Trophoblast cell (in vitro differentiated cells and primary cell): ENCODE results near the gene CTSZ.

Source experiments
- DNase-seq, 2 donors: peaks; one replicate each; pipeline ENCODE4 v3.0.0-alpha.2; 2016
- H2AFZ ChIP-seq: 2 replicates; pipeline ENCODE4 v1.6.1; 2013; ENCODE audit warnings: low read length, moderate library complexity, mild to moderate bottlenecking; ENCODE audit not compliant: insufficient read depth, poor library complexity
- H2AK5ac ChIP-seq: 2 replicates; pipeline ENCODE4 v1.6.1; 2013; ENCODE audit warnings: mild to moderate bottlenecking, low read length
- H2BK120ac ChIP-seq: 2 replicates; pipeline ENCODE4 v1.6.1; 2013; ENCODE audit warnings: low read length, mild to moderate bottlenecking, moderate library complexity; ENCODE audit not compliant: insufficient read depth, poor library complexity
- H2BK12ac ChIP-seq: 2 replicates; pipeline ENCODE4 v1.6.1; 2013; ENCODE audit warnings: mild to moderate bottlenecking, low read length, moderate library complexity
- H2BK5ac ChIP-seq: 2 replicates; pipeline ENCODE4 v1.6.1; 2013; ENCODE audit warnings: low read length, low read depth, moderate library complexity, mild to moderate bottlenecking; ENCODE audit not compliant: poor library complexity
- H3K14ac ChIP-seq: 2 replicates; pipeline ENCODE4 v1.6.1; 2013; ENCODE audit warnings: mild to moderate bottlenecking, low read length
- H3K18ac ChIP-seq: 2 replicates; pipeline ENCODE4 v1.6.1; 2013; ENCODE audit warnings: mild to moderate bottlenecking, low read length
- H3K23ac ChIP-seq: 2 replicates; pipeline ENCODE4 v1.6.1; 2013; ENCODE audit warnings: low read length
- H3K27ac ChIP-seq: 2 replicates; pipeline ENCODE4 v1.5.1; 2013; ENCODE audit warnings: low read depth, mild to moderate bottlenecking, inconsistent platforms, low read length, moderate library complexity
- H3K27me3 ChIP-seq: 2 replicates; pipeline ENCODE4 v1.6.1; 2013; ENCODE audit warnings: inconsistent platforms, mild to moderate bottlenecking, low read length, moderate library complexity; ENCODE audit not compliant: insufficient read depth
- H3K36me3 ChIP-seq, 2 experiments: 1 replicate in 1 of 2; 2 replicates in 1 of 2; pipeline ENCODE4 v1.6.1; 2013; ENCODE audit warnings: low read length in 2 of 2, mild to moderate bottlenecking in 2 of 2, moderate library complexity in 1 of 2; ENCODE audit not compliant: insufficient read depth in 2 of 2, control insufficient read depth in 1 of 2
- H3K4ac ChIP-seq: 2 replicates; pipeline ENCODE4 v1.6.1; 2013; ENCODE audit warnings: low read depth, mild to moderate bottlenecking, low read length, moderate library complexity
- H3K4me1 ChIP-seq, 2 experiments: 1 replicate in 1 of 2; 2 replicates in 1 of 2; pipeline ENCODE4 v1.6.1; 2013; ENCODE audit warnings: low read length in 2 of 2, mild to moderate bottlenecking in 2 of 2, moderate library complexity in 1 of 2; ENCODE audit not compliant: insufficient read depth in 2 of 2, control insufficient read depth in 1 of 2
- H3K4me2 ChIP-seq: 2 replicates; pipeline ENCODE4 v1.6.1; 2013; ENCODE audit warnings: inconsistent platforms, mild to moderate bottlenecking, low read length, moderate library complexity
- H3K4me3 ChIP-seq: 2 replicates; pipeline ENCODE4 v1.5.1; 2013; ENCODE audit warnings: mild to moderate bottlenecking, low read depth, low read length, inconsistent platforms
- H3K79me1 ChIP-seq: one replicate; pipeline ENCODE4 v1.6.1; 2013; ENCODE audit warnings: low read length
- H3K79me2 ChIP-seq: 2 replicates; pipeline ENCODE4 v1.6.1; 2013; ENCODE audit warnings: low read length, mild to moderate bottlenecking; ENCODE audit not compliant: control insufficient read depth, insufficient read depth, poor library complexity
- H3K9ac ChIP-seq: 2 replicates; pipeline ENCODE4 v1.6.1; 2013; ENCODE audit warnings: mild to moderate bottlenecking, low read length
- H3K9me3 ChIP-seq: 2 replicates; pipeline ENCODE4 v1.6.1; 2013; ENCODE audit warnings: low read depth, mild to moderate bottlenecking, control low read depth, inconsistent platforms, low read length; ENCODE audit not compliant: insufficient read depth
- H4K12ac ChIP-seq: 2 replicates; pipeline ENCODE4 v1.6.1; 2013; ENCODE audit warnings: low read depth, mild to moderate bottlenecking, low read length, moderate library complexity
- H4K8ac ChIP-seq: 2 replicates; pipeline ENCODE4 v1.6.1; 2013; ENCODE audit warnings: low read depth, mild to moderate bottlenecking, low read length, moderate library complexity
- H4K91ac ChIP-seq: one replicate; pipeline ENCODE4 v1.6.1; 2013; ENCODE audit warnings: low read depth, mild to moderate bottlenecking, low read length, moderate library complexity
- WGBS: extraction: QIAGEN DNeasy Blood & Tissue Kit; methylation state at CpG from one replicate; pipeline ENCODE4 v1.1.7; 2013; ENCODE audit warnings: missing lambda C conversion rate; ENCODE audit not compliant: insufficient read length, insufficient coverage; ENCODE audit errors: extremely low coverage; 5-methylcytosine and 5-hydroxymethylcytosine counted together

Gene CTSZ

DNA sequence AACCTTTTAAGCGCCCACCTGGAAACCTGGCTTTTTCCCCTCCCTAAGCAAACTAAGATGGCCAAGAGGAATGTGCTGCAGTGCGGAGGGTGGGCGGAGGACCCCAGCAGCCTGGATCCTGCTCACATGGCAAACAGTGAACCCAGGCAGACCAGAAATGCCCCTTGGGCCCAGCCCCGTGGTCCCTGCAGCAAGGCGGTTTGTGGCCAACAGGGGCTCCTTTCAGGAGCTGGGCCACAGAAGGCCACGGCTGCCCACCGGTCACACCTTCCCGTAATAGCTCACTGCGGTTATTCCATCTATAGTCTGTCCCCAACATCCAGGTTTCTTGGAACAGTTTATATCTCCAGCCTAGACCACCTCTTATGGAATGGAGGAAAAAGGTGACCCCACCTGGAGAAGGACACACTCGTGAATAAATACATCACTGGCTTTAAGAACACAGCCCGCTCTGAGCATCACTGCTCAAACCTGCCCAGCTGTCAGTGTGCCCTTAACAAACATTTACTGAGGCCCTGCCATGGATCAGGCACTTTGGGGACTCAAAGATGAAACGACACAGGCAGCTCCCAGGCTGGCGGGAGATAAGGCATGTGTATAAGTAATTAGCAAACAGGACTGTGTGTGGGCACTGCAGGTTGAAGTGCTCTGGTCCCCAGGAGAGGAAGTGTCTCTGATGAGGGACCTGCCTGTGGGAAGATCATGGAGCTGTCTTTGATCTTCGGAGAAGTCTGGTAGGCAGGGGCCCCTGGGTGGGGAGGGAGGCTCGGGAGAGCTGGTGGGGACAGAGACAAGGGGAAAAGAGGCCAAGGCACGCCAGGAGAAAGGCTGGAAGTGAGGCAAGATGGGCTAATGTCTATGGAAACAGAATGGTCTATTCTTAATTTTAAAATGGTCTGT, 9.0 kb upstream of the CTSZ start:
- Histone ChIP-seq H2BK120ac (no peak overlapping the region), H3K9ac (no peak overlapping the region), H3K4me1 (peaks cover 5 to 24% of the 10 kb centered on the region in 2 experiments), H2AFZ (no peak overlapping the region), H3K79me1 (peaks cover 5% of the 10 kb centered on the region), H3K27ac (no peak overlapping the region), H2BK12ac (peak overlapping the region; percentile 14), H3K79me2 (no peaks in the 10 kb centered on the region), H3K36me3 (no peaks in the 10 kb centered on the region), H3K14ac (no peak overlapping the region), H3K18ac (no peak overlapping the region), H2AK5ac (no peak overlapping the region), H4K12ac (no peak overlapping the region), H2BK5ac (no peak overlapping the region), H4K91ac (peak overlapping the region; percentile 21), H3K4me3 (no peak overlapping the region), H3K23ac (no peak overlapping the region), H3K9me3 (no peaks in the 10 kb centered on the region), H3K4me2 (no peak overlapping the region), H4K8ac (no peak overlapping the region), H3K4ac (no peak overlapping the region), H3K27me3 (no peaks in the 10 kb centered on the region)
- DNase-seq: no peak
- WGBS: no CpG with 5 or more reads among the region's 16 CpGs

DNA sequence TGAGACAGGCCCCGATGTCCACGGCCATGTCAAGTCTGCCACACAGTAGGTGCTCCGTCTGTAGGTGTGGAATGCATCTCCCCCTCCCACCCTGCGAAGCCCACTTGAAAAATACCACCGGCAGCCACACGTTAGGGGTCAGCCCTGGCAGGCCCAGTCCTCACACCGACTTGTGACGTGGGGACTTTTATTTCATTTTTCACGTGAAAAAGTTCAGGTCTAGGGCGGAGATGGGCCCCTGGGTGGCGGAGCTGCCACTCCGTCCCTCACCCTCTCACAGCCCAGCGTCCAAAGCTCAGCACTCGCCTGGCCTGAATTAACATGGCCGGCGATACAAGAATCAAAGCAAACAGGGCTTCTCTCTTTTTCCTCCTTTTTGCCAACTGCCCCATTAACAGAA, 8.4 kb upstream of the CTSZ start:
- Histone ChIP-seq H3K14ac (no peak overlapping the region), H3K27me3 (no peaks in the 10 kb centered on the region)

DNA sequence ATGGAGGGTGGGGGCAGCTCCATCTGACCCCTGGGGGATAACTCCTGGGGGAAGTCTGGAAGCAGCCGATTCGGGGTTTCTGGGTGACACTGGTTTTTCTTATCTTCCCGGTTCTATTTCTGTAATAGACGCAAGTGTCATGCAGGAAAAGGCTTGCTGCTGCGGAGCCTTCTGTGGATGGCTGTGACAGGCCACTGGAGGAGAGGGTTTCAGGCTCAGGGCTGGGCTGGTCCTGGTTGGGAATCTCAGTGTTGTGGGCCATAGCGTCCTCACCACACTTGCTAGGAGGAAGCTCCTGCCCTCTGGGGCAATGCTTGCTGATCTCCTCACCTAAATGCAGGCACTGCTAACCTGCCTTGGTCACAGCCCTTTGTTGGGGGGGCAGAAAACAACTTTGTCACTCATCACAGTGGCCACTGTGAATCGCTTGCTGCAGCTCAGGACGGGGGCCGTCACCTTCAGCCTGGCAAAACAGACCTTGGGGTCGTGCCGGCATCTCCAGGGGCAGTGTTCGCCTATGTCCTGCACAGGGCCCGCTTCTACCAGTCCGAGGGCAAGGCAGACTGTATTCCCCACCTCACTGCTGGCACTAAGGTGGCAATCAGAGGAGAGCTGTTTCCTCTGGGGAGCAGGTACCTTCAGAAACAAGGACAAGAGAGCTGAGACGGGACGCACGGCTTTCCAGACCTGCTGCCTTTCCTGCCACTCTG, 7.8 kb upstream of the CTSZ start:
- no peak overlapping the region for H3K9ac ChIP-seq
- H4K91ac ChIP-seq: peak overlapping the region; percentile 17
- H2AK5ac ChIP-seq: peak overlapping the region; percentile 13
- H3K4me1 ChIP-seq: peaks cover 16 to 33% of the 10 kb centered on the region in 2 experiments
- H3K14ac ChIP-seq: no peak overlapping the region
- H3K36me3 ChIP-seq: no peaks in the 10 kb centered on the region
- H3K4ac ChIP-seq: no peak overlapping the region
- no peak overlapping the region for H4K8ac ChIP-seq
- peak overlapping the region; percentile 51 for H2BK12ac ChIP-seq
- no peak for DNase-seq
- no peak overlapping the region for H3K4me3 ChIP-seq
- H3K18ac ChIP-seq: no peak overlapping the region
- no peak overlapping the region for H3K27ac ChIP-seq
- no peak overlapping the region for H3K23ac ChIP-seq
- H3K27me3 ChIP-seq: no peaks in the 10 kb centered on the region
- no peak overlapping the region for H4K12ac ChIP-seq
- no peaks in the 10 kb centered on the region for H3K79me2 ChIP-seq
- no peak overlapping the region for H2AFZ ChIP-seq
- H3K4me2 ChIP-seq: no peak overlapping the region
- WGBS: no CpG with 5 or more reads among the region's 17 CpGs
- H2BK120ac ChIP-seq: peak overlapping the region; percentile 3
- peaks cover 11% of the 10 kb centered on the region for H3K79me1 ChIP-seq
- no peak overlapping the region for H2BK5ac ChIP-seq
- no peaks in the 10 kb centered on the region for H3K9me3 ChIP-seq

More for the DNA sequence above, 8.4 kb upstream of the CTSZ start:
- H2BK12ac ChIP-seq: peak overlapping the region; percentile 42
- peaks cover 10 to 29% of the 10 kb centered on the region in 2 experiments for H3K4me1 ChIP-seq
- no peak overlapping the region for H3K4me3 ChIP-seq
- no peak overlapping the region for H3K4me2 ChIP-seq
- no CpG with 5 or more reads among the region's 16 CpGs for WGBS
- H2AFZ ChIP-seq: no peak overlapping the region
- H3K18ac ChIP-seq: no peak overlapping the region
- no peak for DNase-seq
- H3K36me3 ChIP-seq: no peaks in the 10 kb centered on the region
- no peak overlapping the region for H3K23ac ChIP-seq
- no peak overlapping the region for H3K9ac ChIP-seq
- no peaks in the 10 kb centered on the region for H3K79me2 ChIP-seq
- H2BK120ac ChIP-seq: no peak overlapping the region
- no peak overlapping the region for H2AK5ac ChIP-seq
- H3K9me3 ChIP-seq: no peaks in the 10 kb centered on the region
- H3K79me1 ChIP-seq: peaks cover 8% of the 10 kb centered on the region
- H3K27ac ChIP-seq: no peak overlapping the region
- no peak overlapping the region for H3K4ac ChIP-seq
- H4K91ac ChIP-seq: no peak overlapping the region
- no peak overlapping the region for H4K8ac ChIP-seq
- no peak overlapping the region for H2BK5ac ChIP-seq
- no peak overlapping the region for H4K12ac ChIP-seq

DNA sequence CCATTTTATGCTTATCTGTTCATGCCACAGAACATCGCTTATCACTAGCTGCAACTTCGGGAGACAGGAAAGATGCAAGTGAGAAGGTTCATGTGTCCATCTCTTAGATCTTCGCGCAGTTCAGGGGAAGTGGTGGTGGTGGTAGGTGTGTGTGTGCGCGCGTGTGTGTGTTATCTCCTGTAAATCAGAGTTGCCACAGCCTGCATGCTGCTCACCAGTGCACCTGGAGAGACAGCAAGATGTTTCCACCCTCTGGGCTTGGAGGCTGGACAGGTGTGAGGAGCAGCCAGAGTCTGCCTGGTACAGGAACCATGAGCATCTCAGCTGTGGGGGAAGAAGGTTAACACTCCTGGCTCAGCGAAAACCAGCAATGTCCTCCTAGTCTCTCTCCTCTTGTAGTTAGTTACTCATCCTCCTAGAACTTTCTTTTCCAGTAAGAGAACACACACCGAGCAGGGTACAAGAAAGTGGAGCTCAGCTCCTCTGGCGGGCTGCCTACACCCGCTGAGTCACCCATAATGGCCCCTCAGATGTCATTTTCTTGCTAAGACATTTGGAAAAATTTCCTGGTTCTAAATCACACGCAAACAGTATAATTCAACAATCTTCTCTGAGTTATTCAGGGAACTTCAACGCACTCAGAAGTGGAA, 7.0 kb upstream of the CTSZ start:
- Histone ChIP-seq H2BK120ac (no peak overlapping the region), H3K27me3 (no peaks in the 10 kb centered on the region), H3K4ac (no peak overlapping the region), H3K79me1 (peaks cover 14% of the 10 kb centered on the region), H3K9ac (no peak overlapping the region), H4K8ac (no peak overlapping the region), H3K9me3 (no peaks in the 10 kb centered on the region), H2BK5ac (no peak overlapping the region), H3K14ac (no peak overlapping the region), H3K79me2 (no peaks in the 10 kb centered on the region), H4K91ac (no peak overlapping the region), H3K36me3 (no peaks in the 10 kb centered on the region), H3K27ac (no peak overlapping the region), H3K23ac (no peak overlapping the region), H3K4me3 (no peak overlapping the region), H3K18ac (no peak overlapping the region), H4K12ac (no peak overlapping the region), H2AFZ (no peak overlapping the region), H2AK5ac (no peak overlapping the region), H3K4me2 (no peak overlapping the region), H3K4me1 (peaks cover 18 to 33% of the 10 kb centered on the region in 2 experiments), H2BK12ac (no peak overlapping the region)
- no CpG with 5 or more reads among the region's 13 CpGs for WGBS
- DNase-seq: peak; percentile 32 to 61
